GM19240 (cell line): ENCODE results near the gene CCDC66.
"Not testable (repeated sequence)": the region's sequence is repeated elsewhere in the genome, so short reads cannot be mapped to it uniquely, and the experiment has no call there.

ENCODE experiments used
- DNase-seq: peaks from one replicate; pipeline ENCODE4 v3.0.0; 2011; ENCODE audit warnings: low spot score; ENCODE audit not compliant: insufficient read length

CCDC66 gene

DNA sequence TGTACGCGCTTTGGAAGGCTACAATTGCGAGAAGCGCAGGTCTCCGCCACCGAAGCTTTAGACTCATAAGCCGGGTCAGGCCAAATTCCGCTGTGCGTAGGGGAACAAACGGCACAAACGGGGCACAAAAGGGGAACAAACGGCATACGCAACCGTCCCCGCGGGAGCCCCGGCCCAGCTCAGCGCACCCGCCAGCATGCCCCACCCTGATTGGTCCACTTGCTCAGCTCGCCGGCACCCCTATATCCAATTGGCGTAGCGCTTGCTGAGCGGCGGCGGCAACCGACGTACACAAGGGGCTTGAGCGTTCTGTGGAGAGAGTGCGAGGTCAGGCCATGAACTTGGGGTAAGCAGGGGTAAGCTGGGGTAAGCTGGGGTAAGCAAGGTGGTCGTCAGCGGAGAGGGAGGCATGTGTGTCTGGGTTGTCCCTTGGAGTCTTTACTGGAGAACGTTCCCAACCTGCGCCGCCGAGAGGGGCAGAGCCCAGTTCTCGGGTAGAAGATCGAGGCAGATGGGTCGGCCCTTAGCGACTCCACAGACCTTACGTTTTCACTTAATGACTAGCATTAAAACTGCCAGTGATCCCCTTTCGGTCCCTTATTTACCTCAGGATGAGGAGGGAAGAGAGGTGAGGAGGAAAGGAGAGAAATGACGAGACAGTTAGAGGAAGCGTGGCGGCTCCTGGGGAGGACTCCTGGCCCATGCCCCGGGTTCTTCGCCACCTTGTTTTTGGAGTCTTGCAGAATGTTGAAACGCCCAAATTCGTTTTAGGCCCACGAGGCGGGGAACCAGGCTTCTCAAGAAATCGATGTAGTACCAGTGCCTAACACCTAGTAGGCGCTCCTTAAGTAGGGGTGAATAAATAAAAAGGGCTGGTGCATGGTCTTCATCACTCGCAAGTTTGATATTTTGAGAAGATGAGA is at the start of gene CCDC66:
TSS of gene CCDC66 (plus strand) at position 268 of the 923 bp plus-strand sequence. CDS start at position 336, 68 bp downstream.
- peak; percentile 77 for DNase-seq

DNA sequence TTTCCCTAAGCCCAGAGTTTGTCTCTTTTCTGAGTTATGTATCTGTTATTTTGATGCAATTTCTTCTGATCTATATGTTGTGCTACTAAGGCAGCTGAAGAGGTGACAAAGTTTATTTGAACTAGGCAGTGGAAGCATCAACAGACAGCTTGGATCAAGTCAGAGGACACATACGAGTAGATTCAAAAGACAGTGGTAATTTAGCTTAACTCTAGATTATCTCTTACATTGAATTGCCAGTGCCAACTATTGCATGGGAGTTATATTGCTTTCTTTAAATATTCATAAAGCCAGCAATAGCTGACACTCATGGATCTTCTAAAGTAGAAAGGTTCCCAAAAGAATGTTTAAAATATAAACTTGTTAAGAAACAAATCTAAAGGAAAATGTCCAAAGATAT is 37.3 kb upstream of the CCDC66 start:
- no peak for DNase-seq

DNA sequence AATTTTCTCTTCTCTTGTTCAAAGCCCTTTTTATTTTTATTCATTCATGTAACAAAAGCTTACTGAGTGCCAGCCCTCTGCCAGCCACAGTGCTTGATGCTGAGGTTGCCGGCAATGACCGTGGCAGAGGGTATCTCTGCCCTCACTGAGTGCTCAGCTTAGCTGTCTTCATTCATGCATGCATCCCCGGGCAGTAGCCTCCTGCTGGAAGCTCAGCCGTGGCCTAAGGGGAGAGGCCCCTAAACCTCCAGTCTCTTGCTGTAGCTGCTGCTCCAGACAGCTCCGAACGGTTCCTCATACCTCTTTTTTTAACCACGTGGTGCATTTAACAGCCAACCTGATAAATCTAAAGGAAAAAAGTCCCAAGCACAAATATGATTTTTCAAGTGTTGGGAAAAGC is 34.6 kb upstream of the CCDC66 start:
- no peak for DNase-seq

DNA sequence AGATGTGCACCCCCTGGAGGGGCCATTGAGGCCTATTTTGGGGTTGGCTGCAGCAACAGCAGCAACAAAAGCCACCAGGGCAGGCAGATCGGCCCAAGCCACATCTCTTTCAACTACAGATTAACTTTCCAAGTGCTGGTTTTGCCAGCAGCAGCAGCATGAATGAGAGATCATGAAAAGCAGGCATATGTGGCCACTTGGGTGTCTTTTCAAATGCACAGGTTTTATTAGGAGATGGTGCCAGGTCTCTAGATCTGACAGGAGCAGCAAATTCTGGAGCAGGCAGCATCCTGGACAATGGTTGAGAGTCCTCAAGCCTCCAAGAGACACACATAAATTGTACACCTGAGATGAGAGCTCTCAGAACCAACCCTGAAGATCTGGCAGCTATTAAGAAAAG is 31.7 kb upstream of the CCDC66 start:
- DNase-seq, result no peak

DNA sequence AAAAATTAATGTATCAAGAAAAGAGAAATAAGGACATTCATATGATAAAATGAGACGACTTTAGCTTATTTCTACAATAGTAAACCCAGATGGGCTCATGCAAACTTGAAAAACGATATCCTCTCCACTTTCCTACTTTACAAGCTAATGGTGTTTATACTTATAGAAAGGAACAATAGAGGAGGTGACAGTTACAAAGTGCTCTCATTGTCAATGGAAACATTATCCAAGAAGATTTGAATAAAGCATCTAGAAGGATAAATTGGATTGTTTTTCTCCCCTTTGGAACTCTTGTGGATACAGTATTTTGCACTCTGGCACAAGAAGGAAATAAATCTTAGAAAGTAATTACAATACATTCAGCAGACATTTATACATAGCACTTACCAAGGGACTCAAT is 20.2 kb upstream of the CCDC66 start:
- DNase-seq, result no peak

DNA sequence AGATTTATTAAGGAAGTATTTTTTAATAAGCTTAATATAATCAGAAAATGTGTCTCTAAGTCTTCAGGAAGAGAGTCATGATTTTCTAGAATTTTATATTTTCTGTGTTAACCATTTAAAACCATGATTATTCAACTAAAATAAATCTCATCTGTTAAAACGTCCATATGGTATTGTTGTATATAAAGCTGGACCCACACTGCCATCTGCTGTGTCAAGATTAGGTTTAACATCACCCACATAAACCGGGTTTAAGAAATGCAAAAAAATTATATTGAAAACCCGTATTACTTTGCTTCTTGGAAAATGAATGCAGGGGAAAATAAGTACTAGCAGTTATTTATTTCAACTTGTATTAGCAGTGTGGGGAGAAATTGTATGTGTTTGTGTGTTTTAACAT is 9.5 kb upstream of the CCDC66 start:
- no peak for DNase-seq

DNA sequence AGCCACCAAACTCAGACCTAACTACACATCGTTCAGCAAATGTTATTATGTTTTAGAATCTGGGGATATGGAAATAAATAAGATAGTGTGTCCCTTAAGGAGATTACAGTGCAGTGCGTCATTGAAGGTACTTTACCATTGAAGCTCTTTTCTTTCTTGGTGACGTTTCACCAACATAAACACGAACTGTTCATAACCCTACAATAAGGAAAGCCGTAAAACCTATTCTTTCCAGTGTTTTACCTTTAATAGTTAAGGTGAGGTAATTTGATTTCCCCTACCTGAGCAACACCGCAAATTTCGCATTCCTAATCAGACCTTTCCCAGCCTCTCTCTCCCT is 826 bp downstream of the CCDC66 start:
- DNase-seq, result no peak

DNA sequence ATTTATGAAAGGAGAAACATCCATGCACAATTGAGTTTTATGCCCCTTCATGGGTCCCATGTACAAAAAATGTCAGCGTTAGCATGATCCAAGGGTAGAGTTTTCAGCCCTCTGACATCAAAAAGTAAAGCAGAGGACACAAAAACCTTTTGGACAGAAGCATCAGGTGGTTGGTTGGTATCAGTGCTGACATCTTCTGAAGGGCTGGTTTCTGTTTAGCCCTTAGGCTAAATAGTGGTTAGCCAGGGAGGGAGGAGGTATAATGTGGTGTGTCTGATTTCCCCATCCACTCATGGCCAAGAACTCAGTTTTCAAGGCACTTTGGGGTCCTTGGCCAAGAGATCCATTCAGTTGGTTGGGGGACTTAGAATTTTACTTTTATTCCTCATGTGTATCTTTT is 16.5 kb downstream of the CCDC66 start:
- DNase-seq, result no peak

DNA sequence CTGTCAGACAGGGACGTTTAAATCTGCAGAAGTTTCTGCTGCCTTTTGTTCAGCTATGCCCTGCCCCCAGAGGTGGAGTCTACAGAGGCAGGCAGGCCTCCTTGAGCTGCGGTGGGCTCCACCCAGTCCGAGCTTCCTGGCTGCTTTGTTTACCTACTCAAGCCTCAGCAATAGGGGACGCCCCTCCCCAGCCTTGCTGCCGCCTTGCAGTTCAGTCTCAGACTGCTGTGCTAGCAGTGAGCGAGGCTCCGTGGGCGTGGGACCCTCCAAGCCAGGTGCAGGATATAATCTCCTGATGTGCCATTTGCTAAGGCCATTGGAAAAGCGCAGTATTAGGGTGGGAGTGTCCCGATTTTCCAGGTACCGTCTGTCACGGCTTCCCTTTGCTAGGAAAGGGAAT is 25.0 kb downstream of the CCDC66 start:
- not testable (repeated sequence) for DNase-seq

DNA sequence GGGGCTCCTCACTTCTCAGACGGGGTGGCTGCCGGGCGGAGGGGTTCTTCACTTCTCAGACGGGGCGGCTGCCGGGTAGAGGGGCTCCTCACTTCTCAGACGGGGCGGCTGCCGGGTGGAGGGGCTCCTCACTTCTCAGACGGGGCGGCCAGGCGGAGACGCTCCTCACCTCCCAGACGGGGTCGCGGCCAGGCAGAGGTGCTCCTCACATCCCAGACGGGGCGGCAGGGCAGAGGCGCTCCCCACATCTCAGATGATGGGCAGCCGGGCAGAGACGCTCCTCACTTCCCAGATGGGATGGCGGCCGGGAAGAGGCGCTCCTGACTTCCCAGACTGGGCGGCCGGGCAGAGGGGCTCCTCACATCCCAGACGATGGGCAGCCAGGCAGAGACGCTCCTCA is 27.3 kb downstream of the CCDC66 start:
- not testable (repeated sequence) for DNase-seq

DNA sequence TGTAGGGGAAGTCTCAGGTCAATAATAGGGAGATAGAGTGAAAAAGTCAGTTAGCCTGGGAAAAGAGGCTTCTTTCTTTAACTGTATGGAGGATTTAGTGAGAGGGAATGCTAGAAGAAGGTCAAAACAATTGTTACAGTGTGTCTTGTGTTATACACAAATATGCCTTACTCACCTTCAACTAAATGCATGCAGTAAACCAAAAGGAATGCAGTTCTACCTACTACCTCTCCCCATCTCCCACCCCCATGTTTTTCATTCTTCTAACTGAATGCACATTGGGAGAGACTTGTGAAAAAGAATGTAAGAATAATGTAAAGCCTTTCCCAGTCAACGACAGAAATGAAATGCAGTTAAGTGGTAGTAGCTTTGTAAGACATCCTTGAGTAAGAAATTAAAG is 33.8 kb downstream of the CCDC66 start:
- no peak for DNase-seq

DNA sequence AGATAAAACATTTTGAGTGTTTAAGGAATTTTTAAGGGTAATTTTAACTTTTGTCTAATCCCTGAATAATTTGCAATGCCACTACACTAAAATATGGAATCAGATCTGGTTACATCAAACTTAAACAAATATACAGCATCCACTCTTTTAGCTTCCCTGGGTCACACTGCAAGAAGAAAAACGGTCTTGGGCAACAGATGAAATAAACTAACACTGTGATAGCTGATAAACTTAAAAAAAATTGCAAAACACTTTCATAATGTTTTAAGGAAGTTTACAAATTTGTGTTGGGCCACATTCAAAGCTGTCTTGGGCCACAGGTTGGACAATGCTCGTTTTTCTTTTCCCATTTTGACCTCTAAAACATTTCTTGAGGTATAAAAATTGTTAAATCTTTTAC is 34.3 kb downstream of the CCDC66 start:
- no peak for DNase-seq

DNA sequence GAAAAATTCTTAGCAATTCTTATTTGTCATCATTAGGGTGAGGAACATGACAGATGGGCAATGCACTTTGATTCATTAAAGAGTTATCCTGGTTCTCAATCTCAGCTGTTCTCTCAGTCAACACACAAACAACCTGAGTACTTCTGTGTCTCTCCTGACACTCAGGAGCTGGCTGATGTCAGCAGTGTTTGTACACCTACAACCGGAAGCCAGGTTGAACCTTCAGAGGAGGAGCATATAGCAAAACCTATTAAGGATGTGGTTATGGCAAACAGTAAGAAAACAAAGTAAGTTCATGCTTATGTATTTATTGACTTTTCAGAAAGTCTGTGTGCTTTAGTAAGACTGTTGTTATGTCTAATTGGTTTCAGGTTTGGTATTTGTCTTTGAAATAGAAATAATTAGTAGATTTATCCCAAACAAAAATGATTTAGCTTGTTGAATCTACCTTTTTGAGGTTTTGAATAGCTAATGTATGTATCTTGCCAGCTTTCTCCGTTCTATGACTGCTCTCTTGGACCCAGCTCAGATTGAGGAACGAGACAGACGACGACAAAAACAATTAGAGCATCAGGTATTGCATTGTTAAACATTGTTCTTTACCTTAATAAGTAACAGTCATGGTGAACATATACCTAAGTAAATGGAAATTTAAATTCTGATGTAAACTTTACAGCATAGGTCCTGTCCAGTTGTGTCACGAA is 36.6 kb downstream of the CCDC66 start:
- no peak for DNase-seq

DNA sequence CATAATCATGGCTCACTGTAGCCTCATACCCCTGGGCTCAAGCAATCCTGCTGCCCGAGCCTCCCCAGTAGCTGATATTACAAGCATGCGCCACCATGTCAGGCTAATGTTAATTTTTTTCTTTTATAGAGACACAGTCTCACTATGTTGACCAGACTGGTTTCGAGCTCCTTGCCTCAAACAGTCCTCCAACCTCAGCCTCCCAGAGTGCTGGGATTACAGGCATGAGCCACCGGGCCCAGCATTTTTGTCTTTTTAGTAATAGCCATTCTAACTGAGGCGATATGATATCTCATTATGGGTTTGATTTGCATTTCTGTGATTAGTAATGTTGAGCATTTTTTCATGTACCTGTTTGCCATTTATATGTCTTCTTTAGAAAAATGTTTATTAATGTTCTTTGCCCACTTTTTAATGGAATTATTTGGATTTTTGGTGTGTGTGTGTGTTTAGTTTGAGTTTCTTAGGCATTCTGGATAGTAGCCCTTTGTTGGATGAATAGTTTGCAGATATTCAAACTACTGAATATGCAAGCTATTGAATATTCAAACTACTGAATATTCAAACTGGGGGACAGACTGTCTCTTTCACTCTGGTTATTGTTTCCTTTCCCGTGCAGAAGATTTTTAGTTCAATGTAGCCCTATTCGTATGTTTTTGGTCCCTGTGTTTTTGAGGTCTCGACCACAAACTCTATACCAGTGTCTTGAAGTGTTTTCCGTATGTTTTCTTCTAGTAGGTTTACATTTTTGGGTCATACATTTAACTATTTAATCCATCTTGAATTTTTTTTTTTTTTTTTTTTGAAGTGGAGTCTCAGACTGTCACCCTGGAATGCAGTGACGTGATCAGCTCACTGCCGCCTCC is 39.2 kb downstream of the CCDC66 start:
- no peak for DNase-seq

DNA sequence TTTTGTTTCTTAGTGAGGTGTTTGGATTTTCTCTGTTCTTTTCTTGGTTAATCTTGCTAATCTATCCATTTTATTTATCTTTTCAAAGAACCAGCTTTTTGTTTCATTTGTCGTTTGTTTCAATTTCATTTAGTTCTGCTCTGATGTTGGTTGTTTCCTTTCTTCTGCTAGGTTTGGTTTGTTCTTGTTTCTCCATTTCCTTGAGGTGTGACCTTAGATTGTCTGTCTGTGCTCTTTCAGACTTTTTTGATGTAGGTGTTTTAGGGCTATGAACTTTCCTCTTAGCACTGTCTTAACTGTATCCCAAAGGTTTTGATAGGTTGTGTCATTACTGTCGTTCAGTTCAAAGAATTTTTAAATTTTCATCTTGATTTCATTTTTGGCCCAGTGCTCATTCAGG is 51.5 kb downstream of the CCDC66 start:
- DNase-seq, result not testable (repeated sequence)

DNA sequence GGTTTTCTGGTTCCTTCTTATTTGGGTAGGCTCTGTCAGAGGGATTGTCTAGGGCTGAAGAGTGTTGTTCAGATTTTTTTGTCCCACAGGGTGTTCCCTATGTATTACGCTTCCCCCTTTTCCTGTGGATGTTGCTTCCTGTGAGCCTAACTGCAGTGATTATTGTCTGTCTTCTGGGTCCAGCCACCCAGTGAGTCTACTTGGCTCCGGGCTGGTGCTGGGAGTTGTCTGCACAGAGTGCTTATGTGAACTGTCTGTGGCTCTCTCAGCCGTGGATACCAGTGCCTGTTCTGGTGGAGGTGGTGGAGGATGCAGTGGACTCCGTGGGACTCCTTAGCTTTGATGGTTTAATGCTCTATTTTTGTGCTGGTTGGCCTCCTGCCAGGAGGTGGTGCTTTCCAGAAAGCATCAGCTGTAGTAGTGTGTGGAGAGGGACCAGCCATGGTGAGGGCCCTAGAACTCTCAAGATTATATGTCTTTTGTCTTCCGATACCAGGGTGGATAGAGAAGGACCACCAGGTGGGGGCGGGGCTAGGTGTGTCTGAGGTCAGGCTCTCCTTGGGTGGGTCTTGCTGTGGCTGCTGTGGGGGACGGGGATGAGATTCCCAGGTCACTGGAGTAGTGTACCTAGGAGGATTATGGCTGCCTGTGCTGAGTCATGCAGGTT is 53.8 kb downstream of the CCDC66 start:
- no peak for DNase-seq

DNA sequence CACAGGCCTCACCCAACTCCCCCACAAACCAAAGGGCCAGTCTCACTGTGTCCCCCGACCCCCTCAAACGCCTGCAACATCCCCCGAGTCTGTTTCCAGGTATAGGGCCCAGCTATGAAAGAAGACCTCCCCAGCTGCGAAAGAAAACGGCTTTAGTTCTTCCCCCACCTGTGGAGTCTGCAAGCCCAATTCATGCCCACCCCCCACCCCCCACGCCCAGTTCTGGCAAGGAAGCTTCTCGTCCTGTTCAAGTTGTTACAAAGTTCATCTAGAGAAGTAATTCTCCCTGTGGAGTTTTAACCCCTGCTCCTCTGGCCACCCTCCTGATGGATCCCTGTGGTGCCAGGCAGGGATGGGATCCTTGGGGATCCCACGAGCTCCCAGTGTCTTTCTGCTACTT is 54.4 kb downstream of the CCDC66 start:
- no peak for DNase-seq

DNA sequence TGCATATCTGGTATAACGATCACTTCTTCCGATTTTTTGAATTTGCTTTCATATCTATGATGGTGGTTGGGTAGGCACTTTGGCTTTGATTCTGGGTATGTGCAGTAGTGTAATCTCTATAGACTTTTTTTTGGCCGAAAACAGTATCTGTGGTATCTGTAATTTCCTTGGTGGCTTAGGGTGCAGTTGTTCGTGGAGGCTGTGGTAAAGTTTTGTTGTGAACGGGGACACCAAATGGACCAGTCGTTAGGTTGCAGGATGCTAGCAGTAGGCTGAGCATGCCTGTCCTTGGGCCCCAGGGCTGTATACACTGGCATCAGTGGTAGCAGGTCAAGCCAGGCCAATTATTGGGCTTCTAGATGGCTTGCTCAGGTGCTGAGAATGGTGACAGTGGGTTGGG is 55.2 kb downstream of the CCDC66 start:
- no peak for DNase-seq

DNA sequence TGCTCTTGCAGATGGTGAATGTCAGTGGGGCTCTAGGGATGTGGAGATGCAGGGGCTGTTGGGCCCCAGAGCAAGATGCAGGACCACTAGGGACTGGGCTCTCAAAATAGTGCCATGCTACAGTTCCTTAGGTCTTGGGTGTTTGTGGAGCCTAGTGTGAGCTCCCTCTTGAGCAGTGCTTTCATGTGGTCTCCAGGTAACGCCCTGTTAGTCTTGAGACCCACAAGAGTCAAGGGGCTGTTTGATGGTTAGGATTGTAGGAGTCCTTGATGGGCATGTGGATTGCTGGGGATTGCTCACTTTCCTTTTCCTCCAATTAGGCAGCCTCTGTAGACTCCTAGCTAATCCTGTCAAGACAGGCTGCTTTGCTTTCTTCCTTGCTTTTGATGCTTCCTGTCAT is 56.0 kb downstream of the CCDC66 start:
- no peak for DNase-seq

DNA sequence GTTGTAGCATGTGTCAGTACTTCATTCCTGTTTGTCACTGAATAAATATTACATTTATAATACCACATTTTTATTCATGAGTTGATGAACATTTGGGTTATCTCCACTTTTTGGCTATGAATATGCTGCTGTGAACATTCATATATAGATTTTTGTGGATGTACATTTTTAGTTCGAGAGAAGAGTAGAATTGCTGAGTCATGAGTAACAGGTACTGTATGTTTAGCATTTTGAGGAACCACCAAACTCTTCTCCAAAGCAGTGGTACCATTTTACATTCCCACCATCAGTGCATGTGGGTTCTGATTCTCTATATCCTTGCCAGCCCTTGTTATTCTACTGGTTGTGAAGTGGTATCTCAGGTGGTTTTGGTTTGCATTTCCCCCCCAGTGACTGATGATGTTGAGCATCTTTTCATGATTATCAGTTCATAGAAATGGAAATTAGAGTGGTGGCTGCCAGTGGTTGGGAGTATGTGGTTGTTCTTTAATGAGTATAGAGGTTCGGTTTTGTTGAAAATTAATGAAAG is 59.6 kb downstream of the CCDC66 start:
- no peak for DNase-seq

DNA sequence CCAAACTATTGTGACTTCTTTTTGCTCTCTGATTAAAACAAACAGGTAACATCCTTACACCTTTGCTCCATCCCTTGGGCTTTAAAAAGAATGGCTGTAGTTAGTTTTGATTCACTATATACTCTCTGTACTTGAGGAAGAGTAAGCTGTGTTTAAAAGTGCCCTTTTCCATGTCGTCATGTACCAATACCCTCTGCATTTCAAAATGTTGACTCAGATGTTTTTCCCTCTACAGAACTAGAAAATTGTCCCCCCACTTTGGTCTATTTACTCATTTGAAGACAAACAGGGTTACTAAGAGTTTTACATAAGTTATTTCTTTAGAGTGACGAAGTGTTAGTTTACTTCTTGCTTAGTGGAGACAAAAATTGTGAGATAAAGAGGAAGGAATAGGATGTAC is 63.4 kb downstream of the CCDC66 start:
- no peak for DNase-seq
